HTR-8/SVneo (cell line): ENCODE data around the gene P2RX4.
"Not testable (repeated sequence)": the region's sequence is repeated elsewhere in the genome, so short reads cannot be mapped to it uniquely, and the experiment has no call there.

Experiments
- DNase-seq: peaks from one replicate; pipeline ENCODE4 v3.0.0; 2011; ENCODE audit warnings: low spot score, mixed read lengths; ENCODE audit not compliant: insufficient read length
- FAIRE-seq: peaks from 2 replicates; lab custom pipeline; 2011; peaks lifted over from hg19 to GRCh38; lab: Jason Lieb, UNC

P2RX4 gene

DNA sequence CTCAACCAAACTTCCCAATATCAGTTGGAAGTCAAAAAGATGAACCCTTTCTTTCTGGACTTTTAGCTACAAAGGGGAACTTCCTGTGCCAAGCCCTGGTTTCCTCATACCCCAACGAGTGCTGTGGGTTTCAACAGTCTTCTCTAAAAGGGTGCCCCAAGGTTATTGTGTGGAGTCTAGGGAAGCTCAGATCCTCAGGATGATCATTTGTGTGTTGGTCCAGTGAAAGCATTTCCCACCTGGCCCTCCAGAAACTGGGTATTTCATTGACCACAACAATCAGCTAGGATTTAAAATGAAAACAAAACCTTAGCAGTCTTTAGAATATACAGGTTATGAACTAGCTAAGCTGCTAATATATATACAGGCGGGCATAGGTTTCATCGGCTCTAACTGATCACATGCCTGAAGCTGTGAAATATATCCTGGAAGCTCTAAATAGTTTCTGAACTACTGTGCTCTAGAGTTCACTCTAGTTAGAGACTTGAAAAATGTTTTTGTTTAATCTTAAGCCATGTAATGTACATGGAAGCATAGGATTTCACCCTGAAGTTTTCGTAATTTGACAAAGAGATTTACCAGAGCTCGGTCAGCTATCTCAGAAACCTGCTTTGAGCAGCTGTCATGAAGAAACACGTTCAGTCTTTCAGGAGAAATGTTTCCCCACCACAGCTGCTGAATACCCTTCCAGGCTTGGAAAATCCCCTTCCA, 29.6 kb downstream of the P2RX4 start:
- DNase-seq (no peak), FAIRE-seq (no peak)

DNA sequence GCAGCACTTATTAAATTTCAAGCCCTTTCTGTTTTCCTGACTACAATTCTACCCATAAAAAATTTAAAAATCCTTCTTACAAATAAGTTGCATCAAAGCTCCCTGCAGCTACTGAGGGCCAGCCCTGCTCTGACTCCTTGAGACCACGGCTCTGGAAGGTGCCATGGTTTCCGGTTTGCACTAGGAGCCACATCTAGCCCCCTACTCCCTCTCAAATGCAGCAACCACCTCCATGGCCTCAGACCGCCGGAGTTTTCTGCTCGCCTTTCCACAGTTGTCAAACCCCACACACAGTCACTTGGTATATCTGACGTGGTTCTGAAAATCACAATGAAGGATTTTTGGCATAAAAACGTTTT, 30.1 kb downstream of the P2RX4 start:
- FAIRE-seq (no peak), DNase-seq (no peak)

DNA sequence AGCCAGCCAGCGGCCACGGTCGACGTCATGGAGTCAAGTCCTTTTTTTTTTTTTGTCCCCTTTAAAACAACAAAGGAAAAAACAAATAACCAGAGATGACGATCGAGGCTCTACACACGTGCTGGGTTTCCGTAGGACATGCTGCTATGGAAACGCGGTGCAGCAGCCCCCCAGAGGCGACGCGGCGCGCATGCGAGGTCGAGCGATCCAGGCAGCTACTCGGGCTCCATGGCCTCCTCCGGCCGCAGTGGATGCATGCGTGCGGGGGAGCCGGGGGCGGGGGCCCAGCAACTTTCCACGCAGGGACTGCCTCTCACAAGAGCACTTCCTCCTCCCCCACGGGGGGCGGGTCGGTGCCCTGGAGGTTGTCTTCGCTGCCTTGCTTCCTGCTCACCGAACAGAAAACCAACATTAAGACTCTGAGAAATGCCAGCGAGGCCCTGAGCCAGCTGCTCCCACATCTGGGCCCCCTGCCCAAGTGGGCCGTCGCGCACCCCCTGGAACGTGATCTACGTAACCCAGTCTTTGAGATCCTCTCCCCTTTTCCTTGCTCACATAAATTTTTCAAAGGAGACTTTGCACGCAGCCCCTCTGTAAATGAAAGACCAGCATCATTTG, 30.7 kb downstream of the P2RX4 start:
- DNase-seq (no peak), FAIRE-seq (no peak)

DNA sequence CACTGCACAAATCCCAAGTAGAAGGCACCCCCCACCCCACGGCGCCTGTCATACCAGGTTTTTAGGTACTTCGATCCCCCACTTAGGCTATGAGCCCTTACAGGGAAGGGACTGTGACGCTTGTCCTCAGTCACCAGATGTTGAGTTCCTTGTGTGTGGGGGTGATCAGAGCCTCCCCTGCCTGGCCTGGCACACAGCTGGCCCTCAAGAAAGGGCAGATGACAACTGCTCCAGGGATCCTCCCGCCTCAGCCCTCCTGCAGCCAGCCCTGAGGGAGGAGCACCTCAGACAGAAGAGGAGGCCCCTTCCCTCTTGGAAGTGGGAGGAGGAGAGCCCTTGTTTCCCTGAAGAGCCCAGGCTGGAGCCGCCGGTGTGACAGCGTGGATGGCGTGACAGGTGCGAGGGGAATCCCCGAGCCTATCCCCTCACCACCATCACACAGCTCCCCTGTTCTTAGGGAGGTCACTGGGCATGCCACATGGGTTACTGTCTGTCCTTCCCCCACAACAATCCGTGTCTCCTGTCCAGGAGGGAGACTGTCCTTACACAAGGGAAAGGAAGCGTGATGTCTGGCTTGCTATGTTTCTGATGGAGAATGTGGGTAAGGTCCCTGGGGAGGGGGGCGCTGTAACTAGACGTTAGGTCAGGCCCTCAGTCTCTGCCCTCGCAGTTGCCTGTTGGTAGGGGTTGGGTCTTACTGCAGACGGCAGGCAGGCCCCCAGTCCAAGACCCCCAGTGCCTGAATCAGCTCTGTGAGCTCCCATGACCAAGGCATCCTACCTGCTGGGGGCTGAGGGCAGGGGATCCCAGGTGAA, 31.4 kb downstream of the P2RX4 start:
- DNase-seq (no peak), FAIRE-seq (no peak)

DNA sequence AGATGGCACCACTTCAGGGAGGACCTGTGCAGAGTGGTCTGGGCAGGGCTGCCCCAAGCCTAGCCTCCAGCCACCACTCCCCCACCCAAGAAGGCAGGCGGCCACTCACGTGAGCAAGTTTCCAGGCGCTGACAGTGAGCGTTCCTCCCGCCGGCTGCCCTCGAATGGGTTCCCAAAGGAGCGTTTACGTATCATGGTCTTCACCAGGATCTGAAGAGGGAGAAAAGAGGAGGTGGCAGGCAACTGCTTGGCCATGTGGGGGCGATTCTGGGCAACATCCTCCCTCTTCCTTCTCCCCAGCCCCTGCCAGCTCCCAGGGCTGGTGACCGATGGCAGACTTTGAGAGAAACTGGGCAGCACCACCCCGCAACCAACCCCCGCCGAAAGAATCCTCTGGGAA, 35.1 kb downstream of the P2RX4 start:
- no peak for FAIRE-seq
- DNase-seq, result no peak

DNA sequence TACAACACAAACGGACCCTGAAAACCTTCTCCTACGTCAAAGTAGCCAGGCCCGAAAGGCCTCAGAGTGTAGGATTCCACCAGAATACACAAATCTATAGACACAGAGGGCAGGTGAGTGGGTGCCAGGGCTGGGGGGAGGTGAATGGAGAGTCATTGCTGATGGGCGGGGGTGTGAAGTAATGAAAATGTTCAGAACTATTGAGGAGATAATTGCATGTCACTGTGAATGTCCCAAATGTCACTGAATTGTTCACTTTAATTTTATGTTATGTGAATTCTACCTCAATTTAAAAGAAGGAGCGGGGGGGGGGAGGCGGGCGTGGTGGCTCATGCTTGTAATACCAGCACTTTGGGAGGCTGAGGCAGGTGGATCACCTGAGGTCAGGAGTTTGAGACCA, 36.0 kb downstream of the P2RX4 start:
- no peak for DNase-seq
- FAIRE-seq, result no peak

DNA sequence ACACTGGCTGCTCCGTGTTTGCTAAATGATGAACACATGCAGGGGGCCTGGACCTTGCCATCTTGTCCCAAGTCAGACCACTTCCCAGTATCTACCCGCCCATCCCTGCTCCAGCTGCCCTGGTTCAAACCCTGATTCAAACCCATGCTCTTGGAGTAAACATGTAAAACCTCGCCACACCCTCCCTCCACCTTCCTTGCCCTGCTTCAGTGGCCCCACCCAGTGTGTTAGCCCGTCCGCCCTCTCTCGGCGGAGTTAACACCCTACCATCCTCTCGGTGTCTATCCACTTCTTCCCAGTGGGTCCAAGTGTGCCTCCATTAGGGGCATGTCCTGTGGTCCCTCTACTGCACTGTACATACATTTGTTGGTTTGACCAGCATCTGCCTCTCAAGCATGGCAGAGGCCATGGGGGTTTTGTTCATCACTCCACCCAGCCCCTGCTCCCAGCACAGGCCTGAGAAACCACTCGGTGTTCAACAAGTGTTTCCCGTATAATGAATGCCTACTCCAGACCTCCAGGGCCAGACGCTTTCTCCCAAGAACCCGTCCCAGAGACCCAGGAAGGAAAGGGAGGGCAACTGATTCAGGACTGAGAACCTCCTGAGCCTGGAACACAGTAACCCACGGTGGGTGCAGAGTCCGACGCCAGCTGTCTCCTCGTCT, 37.1 kb downstream of the P2RX4 start:
- no peak for FAIRE-seq
- no peak for DNase-seq

DNA sequence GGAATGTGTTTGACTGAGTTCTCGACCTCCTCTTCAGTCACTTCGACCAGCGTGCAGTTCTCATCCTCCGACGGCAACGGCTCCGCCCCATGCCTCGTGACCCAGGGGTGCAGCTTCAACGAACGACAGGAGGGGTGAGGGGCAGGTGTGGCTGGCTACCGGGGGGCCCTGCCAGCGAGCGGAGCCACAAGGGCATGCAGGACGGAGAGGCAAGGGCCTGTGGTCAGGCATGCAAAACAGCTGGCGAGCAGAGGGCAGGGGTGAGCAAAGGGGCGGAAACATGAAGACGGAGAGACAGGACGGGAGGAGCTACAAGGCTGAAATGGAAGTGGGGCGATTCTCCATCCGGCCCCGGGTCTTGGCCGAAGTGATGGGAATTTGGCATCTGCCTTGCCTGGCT, 38.7 kb downstream of the P2RX4 start:
- DNase-seq, result no peak
- FAIRE-seq, result no peak

DNA sequence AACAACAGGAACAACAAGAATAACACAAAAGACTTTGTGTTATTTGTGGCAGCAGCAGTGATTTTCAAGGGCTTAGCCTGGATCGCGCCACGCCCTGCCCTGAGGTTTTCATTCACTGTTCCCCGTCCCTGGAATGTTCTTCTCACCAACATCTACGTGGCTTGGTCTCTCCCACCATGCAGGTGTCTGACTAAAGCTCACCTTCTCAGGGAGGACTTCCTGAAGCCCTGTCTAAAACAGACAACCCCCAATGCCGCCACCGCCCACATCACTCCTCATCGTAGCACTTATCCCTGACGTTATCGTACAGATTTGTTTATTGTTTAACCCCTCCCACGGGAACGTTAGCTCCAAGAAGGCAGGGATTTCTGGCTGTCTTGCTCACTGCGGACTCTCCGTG, 40.4 kb downstream of the P2RX4 start:
- no peak for DNase-seq
- FAIRE-seq, result no peak

DNA sequence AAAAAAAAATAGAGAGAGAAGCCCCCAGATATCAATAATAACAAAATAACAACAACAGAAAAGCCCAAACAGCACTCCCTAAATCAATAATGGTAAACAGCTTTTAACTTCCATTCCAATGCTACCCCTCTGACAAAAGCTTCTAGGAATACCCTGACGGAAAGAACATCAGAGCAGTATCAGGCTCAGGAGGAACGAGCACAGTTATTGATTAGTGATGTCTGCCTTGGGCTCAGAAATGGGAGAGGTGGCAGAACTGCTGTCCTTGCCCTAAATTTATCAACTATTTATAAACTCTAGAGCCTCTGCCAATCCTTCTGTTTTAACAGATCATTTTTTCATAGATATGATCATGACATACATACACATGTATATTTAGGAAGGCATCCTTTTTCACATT, 41.9 kb downstream of the P2RX4 start:
- FAIRE-seq, result no peak
- DNase-seq, result no peak

DNA sequence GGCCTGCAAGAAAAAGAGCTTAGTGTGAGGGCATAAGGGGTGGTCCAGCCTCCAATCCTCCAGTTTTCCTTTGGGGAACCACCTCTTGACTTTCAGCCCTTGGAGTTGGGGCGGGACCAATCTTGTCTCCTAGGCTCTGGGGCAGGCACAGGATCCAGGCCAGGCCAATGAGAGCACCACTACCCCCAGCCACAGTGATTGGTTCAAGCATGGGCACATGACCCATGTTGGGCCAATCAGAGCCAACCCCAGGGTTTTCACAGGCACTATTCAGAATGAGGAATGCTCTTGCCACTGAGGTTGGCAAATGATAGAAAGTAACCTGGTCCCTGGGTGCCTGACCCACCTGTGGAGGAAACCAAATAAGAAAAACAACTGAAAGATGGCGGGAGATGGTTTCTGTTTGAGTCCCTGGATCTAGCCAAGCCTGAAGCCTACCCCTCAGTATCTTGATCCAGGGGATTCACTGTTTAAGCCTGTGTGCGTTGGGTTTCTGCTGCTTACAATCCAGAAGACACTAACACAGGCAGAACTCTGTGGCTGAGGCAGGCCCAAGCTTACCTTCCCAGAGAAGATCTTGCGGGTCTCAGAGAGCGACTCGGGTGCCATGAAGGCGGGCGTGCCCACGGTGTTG, 42.9 kb downstream of the P2RX4 start:
- DNase-seq, result no peak
- FAIRE-seq, result no peak

DNA sequence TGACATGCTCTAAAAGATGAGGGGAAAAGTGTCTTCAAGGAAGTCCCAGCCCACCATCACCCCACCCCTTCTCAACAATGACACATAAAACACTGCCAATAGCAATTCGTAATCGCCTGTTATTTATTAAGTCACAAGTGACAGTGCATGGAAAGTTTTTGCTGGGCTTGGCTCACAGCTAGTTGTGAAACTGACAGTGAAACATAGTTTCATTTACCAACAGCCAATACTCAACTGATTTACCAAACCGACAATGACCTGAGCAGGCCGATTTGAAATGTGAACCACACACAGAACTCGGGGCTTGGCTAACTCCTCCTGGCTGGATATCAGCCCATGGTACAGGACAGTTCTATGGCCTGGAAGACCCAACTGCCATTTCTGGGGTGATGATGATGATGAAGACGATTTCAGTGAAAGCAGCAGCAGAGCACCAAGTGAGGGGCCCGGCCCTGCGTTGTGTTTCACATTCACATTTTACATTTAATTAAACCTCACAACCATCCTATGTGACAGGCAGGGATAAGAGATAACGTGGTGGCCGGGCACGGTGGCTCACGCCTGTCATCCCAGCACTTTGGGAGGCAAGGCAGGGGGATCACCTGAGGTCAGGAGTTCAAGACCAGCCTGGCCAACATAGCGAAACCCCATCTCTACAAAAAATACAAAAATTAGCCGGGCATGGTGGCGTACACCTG, 43.9 kb downstream of the P2RX4 start:
- no peak for DNase-seq
- no peak for FAIRE-seq

DNA sequence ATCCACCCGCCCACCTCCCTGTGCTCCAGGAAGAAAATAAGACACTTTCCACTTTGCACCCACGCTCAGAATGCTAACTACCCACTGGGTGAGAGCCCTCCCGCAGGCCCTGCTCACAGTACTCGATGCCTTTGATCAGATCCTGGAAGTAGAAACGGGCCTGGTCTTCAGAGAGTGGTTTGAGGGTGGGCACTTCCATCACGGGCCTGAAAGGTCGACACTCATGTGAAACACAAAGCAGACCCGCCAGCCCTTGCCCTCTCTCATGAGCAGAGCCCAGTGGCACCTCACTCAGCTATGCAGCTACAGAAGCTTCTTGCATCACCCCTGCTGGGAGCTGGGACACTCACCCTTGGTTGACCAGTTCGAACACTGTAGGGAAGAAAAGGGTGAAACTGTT, 45.5 kb downstream of the P2RX4 start:
- DNase-seq (no peak), FAIRE-seq (no peak)

DNA sequence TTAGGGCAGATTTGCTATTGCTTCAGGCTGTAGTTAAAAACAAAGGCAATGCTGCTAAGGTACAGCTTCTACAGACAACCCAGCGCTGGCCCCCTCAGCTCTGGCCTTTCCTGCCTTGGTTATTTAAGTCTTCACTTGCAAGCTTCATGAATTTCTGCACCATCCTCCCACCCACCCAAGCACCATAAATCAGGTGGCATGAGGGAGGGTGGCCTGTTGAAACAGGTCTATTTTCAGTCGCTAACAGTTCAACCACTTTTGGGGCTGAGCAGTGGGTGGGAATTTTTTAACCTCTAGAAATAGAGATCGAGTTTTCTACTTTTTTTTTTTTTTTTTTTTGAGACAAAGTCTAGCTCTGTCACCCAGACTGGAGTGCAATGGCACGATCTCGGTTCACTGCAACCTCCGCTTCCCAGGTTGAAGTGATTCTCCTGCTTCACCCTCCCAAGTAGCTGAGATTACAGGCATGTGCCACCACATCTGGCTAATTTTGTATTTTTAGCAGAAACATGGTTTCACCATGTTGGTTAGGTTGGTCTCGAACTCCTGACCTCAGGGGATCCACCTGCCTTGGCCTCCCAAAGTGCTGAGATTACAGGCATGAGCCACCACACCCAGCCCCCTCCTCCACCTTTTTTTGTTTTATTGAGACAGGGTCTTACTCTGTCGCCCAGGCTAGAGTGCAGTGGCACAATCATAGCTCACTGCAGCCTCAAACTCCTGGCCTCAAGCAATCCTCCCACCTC, 47.9 kb downstream of the P2RX4 start:
- not testable (repeated sequence) for FAIRE-seq, DNase-seq

DNA sequence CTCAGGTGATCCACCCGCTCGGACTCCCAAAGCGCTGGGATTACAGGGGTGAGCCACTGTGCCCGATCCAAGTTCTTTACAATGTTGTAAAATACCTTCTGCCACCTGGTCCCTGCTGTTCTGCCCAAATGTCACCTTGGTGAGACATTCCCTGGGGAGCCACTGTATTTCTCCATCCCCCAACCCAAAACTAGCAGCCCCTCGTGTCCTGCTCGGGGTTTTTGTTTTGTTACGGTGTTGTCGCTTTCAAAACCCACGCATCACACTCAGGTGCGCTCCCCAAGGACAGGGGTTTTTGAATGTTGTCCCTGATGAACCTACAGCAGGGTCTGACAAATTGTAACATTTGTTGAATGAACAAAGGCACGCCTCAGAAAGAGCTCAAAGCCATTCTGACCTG, 49.1 kb downstream of the P2RX4 start:
- DNase-seq (no peak), FAIRE-seq (no peak)

DNA sequence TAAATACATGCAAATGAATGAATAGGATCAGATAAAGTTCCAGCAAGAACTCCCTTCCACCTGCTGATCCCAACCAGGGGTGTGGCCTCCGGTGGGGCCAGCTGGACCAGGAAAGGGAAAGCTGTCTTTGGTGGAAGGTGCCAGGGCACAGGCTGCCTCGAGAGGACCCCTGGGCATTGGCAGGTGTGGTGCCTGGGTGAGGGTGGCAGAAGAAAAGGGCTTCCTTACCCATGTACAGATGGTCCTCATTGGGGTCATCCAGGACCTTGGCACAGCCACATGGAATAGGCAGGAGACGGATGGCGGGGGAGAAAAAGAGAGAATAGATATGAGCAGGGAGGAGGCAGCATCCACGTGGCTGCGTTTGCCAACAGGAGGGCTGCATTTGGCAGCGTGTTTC, 50.2 kb downstream of the P2RX4 start:
- DNase-seq, result no peak
- FAIRE-seq, result no peak

DNA sequence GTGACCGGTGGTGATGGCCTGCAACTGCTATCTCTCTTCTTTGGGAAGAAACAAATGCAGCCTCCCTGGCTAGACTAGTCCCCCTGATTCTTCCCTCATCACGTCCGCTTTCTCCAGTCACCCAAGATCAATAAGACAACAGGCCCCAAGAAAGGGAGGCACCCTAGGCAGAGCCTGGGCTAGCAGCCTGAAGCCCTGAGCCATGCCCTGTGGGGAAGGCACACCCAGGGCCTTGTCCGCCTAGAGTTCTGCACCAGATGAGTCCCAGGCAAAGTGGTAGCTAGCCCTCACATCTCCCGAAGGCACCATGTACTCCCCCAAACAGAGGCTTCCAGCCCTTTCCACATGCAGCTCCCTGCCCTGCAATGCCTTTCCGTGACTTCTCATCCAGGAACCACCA, 51.5 kb downstream of the P2RX4 start:
- FAIRE-seq (no peak), DNase-seq (no peak)

DNA sequence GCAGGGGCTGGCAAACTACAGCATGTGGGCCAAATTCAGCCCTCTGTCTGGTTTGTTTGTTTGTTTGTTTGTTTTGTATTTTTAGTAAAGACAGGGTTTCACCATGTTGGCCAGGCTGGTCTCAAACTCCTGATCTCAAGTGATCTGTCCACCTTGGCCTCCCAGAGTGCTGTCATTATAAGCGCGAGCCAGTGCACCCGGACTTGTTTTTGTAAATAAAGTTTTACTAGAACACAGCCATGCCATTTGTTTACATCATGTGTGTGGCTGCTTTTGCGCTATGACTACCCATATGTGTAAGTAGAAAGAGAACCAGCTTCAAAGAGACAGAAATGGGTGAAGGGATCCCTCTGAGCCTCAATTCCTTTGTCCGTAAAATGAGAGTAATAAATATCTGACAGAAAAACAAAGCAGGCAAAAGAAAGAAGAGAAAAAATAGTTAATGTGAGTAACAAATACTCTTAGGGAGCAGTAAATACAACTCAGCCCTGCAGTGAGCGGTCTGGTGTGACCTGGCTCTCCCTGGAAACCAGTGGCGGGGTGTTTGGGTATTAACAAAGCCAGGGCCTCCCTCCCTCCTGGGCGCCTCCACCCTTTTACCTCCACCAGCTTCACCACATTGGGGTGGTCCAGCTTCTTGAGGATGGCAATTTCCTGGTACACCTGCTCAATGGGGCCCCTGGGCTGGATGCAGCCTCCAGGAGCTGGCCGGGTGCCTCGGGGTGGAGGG, 53.4 kb downstream of the P2RX4 start:
- FAIRE-seq (no peak), DNase-seq (no peak)

DNA sequence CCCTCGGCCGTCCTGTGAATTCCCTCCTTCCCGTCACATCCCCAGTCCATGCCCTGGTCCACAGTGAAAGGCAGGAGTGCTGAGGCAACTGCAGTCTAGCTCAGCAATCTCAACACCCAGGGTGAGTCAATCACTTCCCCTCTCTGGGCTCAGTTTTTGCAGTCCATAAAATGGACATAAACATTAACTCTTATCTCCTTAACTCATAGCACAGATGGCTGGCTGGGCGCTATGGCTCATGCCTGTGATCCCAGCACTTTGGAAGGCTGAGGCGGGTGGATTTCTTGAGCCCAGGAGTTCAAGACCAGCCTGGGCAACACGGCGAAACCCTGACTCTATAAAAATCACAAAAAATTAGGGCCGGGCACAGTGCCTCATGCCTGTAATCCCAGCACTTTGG, 54.2 kb downstream of the P2RX4 start:
- FAIRE-seq, result no peak
- no peak for DNase-seq
